Body of pancreas (tissue), 4 donors: ENCODE measurements around the gene COL21A1. TPM values are rescaled to one million over a fixed set of nuclear protein-coding genes. Genes with fewer than 3 reads are reported as not detected.

Source experiments
- ATAC-seq: fragments of 150-250 bp; one replicate; pipeline ENCODE4 v1.9.1; 2016
- DNase-seq, 4 donors: peaks; one replicate each; pipeline ENCODE4 v3.0.0-alpha.2; 2019
- H3K27ac ChIP-seq, 4 donors: fragments of 200-600 bp; sonication (generic); 1 replicate in 3 of 4; 2 replicates in 1 of 4; pipeline versions ENCODE4 v1.5.1 to v1.6.1; 2016 to 2019; ENCODE audit warnings: mild to moderate bottlenecking in 1 of 4, mixed read lengths in 1 of 4, moderate library complexity in 1 of 4
- H3K27me3 ChIP-seq, 2 donors: fragments of 200-600 bp; sonication (generic); one replicate each; pipeline ENCODE4 v1.6.0; 2016; ENCODE audit warnings: mild to moderate bottlenecking in 1 of 2
- H3K36me3 ChIP-seq, 2 donors: fragments of 200-600 bp; sonication (generic); replicated peaks in 1 of 2; 2 replicates each; pipeline ENCODE4 v1.5.1; 2016; ENCODE audit warnings: low read depth in 2 of 2; ENCODE audit not compliant: insufficient read depth in 1 of 2
- H3K4me1 ChIP-seq: fragments of 200-600 bp; sonication (generic); one replicate; pipeline ENCODE4 v1.6.0; 2016
- H3K4me3 ChIP-seq, 2 donors: fragments of 200-600 bp; sonication (generic); 1 replicate in 1 of 2; 2 replicates in 1 of 2; pipeline ENCODE4 v1.5.1; 2016 to 2019
- H3K9me3 ChIP-seq, 3 donors: fragments of 200-600 bp; sonication (generic); 1 replicate in 2 of 3; 2 replicates in 1 of 3; pipeline ENCODE4 v1.5.1; 2016
- CTCF ChIP-seq, 7 experiments: fragments of 450-650 bp in 4 of 7; fragments of 200-600 bp in 3 of 7; sonication (generic) in 3 of 7; IDR thresholded peaks; one replicate each; pipeline ENCODE4 v1.5.1; 2016 to 2019; ENCODE audit warnings: antibody characterized with exemption in 7 of 7
- POLR2A ChIP-seq, 3 donors: fragments of 450-650 bp; IDR thresholded peaks; one replicate each; pipeline ENCODE4 v1.6.1; 2016; ENCODE audit warnings: antibody characterized with exemption in 3 of 3, mild to moderate bottlenecking in 2 of 3
- WGBS, 2 donors: methylation state at CpG; one replicate each; pipeline ENCODE4 v1.1.5; 2017; 5-methylcytosine and 5-hydroxymethylcytosine counted together
- intact Hi-C: fragments of 100-400 bp; cut with DNase I; formaldehyde crosslinking; loops from one replicate; pipeline ENCODE4 v1.15.1; 2023
- total RNA-seq, 2 donors: library from RNA; depleted of rRNA; stranded (reverse); fragments of >200 nt; gene quantifications; one replicate each; pipeline ENCODE4 v1.1.0, GENCODE V29; 2016

COL21A1 gene
- total RNA-seq, 2 donors from 2014 or later: 1.3 to 4.2 TPM

- TF ChIP-seq CTCF (IDR thresholded peaks at IDR 0.05) (no peak), POLR2A (IDR thresholded peaks at IDR 0.05) (no peak)
- H3K27ac ChIP-seq: no peak overlapping the region
These were observed 88.8 kb downstream of the COL21A1 start for GRCh38 chr6:56158571-56158970.

GRCh38 chr6:56156643-56157042 lies 90.7 kb downstream of the COL21A1 start:
- peaks cover 0 to 13% (median 0%) of the 10 kb centered on the region in 3 donors for H3K9me3 ChIP-seq
- 70 to 76% methylated on average over 2 of the region's 2 CpGs for WGBS, 2 donors

More at GRCh38 chr6:56158571-56158970, 88.8 kb downstream of the COL21A1 start:
- Histone ChIP-seq H3K27me3 (no peaks in the 10 kb centered on the region), H3K4me3 (no peak overlapping the region), H3K4me1 (no peaks in the 10 kb centered on the region), H3K36me3 (no peaks in the 10 kb centered on the region), H3K9me3 (peaks cover 0 to 11% (median 0%) of the 10 kb centered on the region in 3 donors)
- ATAC-seq (no peak), DNase-seq (no peak)
- intact Hi-C loops: no loop called here
- 70 to 83% methylated on average over 2 of the region's 2 CpGs for WGBS, 2 donors

GRCh38 chr6:56155634-56156141 lies 91.7 kb downstream of the COL21A1 start:
- ATAC-seq (no peak), DNase-seq (no peak)
- 50 to 54% methylated on average over 4 of the region's 4 CpGs for WGBS, 2 donors
- intact Hi-C loops: no loop called here
- TF ChIP-seq CTCF (IDR thresholded peaks at IDR 0.05) (no peak), POLR2A (IDR thresholded peaks at IDR 0.05) (no peak)
- H3K4me3 ChIP-seq: no peak overlapping the region
- H3K9me3 ChIP-seq: peaks cover 0 to 13% (median 0%) of the 10 kb centered on the region in 3 donors
- no peak overlapping the region for H3K27ac ChIP-seq
- no peaks in the 10 kb centered on the region for H3K4me1 ChIP-seq
- no peaks in the 10 kb centered on the region for H3K27me3 ChIP-seq
- no peaks in the 10 kb centered on the region for H3K36me3 ChIP-seq

More at GRCh38 chr6:56156643-56157042, 90.7 kb downstream of the COL21A1 start:
- intact Hi-C loops: no loop called here
- TF ChIP-seq CTCF (IDR thresholded peaks at IDR 0.05): no peak
- TF ChIP-seq POLR2A (IDR thresholded peaks at IDR 0.05): no peak
- Histone ChIP-seq H3K4me1 (no peaks in the 10 kb centered on the region), H3K27ac (no peak overlapping the region), H3K27me3 (no peaks in the 10 kb centered on the region), H3K36me3 (no peaks in the 10 kb centered on the region), H3K4me3 (no peak overlapping the region)
- ATAC-seq: no peak
- DNase-seq: no peak

GRCh38 chr6:56154076-56154475 lies 93.3 kb downstream of the COL21A1 start:
- DNase-seq (no peak), ATAC-seq (no peak)
- Histone ChIP-seq H3K4me3 (no peak overlapping the region), H3K27me3 (no peaks in the 10 kb centered on the region), H3K36me3 (no peaks in the 10 kb centered on the region), H3K4me1 (no peaks in the 10 kb centered on the region), H3K27ac (no peak overlapping the region), H3K9me3 (peaks cover 0 to 13% (median 0%) of the 10 kb centered on the region in 3 donors)
- TF ChIP-seq POLR2A (IDR thresholded peaks at IDR 0.05) (no peak), CTCF (IDR thresholded peaks at IDR 0.05) (no peak)
- intact Hi-C loops: no loop called here

- Histone ChIP-seq H3K36me3 (no peaks in the 10 kb centered on the region), H3K27me3 (no peaks in the 10 kb centered on the region), H3K4me3 (no peak overlapping the region), H3K27ac (no peak overlapping the region), H3K4me1 (no peaks in the 10 kb centered on the region), H3K9me3 (peaks cover 0 to 13% (median 0%) of the 10 kb centered on the region in 3 donors)
- 77 to 84% methylated on average over 1 of the region's 1 CpG for WGBS, 2 donors
- DNase-seq: no peak
- intact Hi-C loops: no loop called here
- TF ChIP-seq CTCF (IDR thresholded peaks at IDR 0.05) (no peak), POLR2A (IDR thresholded peaks at IDR 0.05) (no peak)
- no peak for ATAC-seq
These were observed 94.8 kb downstream of the COL21A1 start for GRCh38 chr6:56152611-56153010.
